ENCODE measurements around the gene DYNLT2.
A peak's percentile ranks its signal among the peaks of the same experiment; 100 is the strongest.

DYNLT2 gene

GRCh38 chr6:169701311-169701953 lies 49.9 kb downstream of the DYNLT2 start:
- DNase-seq (ENCODE audit: low read depth in 2 of 2): no peak

GRCh38 chr6:169700296-169700695 lies 51.1 kb downstream of the DYNLT2 start:
- no peak for DNase-seq (ENCODE audit: low read depth in 2 of 2)

- peak in 1 of 2 donors; percentile 3 for DNase-seq (ENCODE audit: low read depth in 2 of 2)
Observed at GRCh38 chr6:169697115-169697514, 54.3 kb downstream of the DYNLT2 start.

GRCh38 chr6:169695131-169695530 lies 56.2 kb downstream of the DYNLT2 start:
- no peak for DNase-seq (ENCODE audit: low read depth in 2 of 2)

- no peak for DNase-seq (ENCODE audit: low read depth in 2 of 2)
Observed at GRCh38 chr6:169692516-169692915, 58.9 kb downstream of the DYNLT2 start.

- DNase-seq (ENCODE audit: low read depth in 2 of 2): no peak
Observed at GRCh38 chr6:169691260-169691659, 60.1 kb downstream of the DYNLT2 start.

Data from stimulated activated CD4-positive, alpha-beta T cell treated with anti-CD3 and anti-CD28 coated beads, Interleukin-4, amount 100 ng/mL, for 48 hours (primary cell).